Activated T-helper 2 cell treated with anti-CD3 and anti-CD28 coated beads, Interferon-gamma antibody, Interleukin-2, Interleukin-4, amounts not matched to agents 10 μg/mL and 5 μg/mL and 100 μg/mL, durations not matched to agents 14 hours and 24 hours and 36 hours (primary cell): Measurements from ENCODE around the gene CDKN2A. TPM values are rescaled to one million over a fixed set of nuclear protein-coding genes. Genes with fewer than 3 reads are reported as not detected.
A peak's percentile ranks its signal among the peaks of the same experiment; 100 is the strongest.

Experiments
- DNase-seq: peaks from one replicate; pipeline ENCODE4 v3.0.0; 2021; ENCODE audit warnings: low spot score
- H3K27ac Mint-ChIP-seq: one replicate; pipeline ENCODE4 v1.8.0; 2021; ENCODE audit warnings: mixed read lengths
- H3K27me3 Mint-ChIP-seq: one replicate; pipeline ENCODE4 v1.8.0; 2021; ENCODE audit warnings: low read depth, mixed read lengths
- H3K36me3 Mint-ChIP-seq: one replicate; pipeline ENCODE4 v1.8.0; 2021; ENCODE audit warnings: low read depth, mixed read lengths
- H3K4me1 Mint-ChIP-seq: one replicate; pipeline ENCODE4 v1.8.0; 2021; ENCODE audit warnings: low read depth, mixed read lengths
- H3K4me3 Mint-ChIP-seq: one replicate; pipeline ENCODE4 v1.8.0; 2021; ENCODE audit warnings: low read depth, mild to moderate bottlenecking, moderate library complexity, mixed read lengths
- H3K9me3 Mint-ChIP-seq: one replicate; pipeline ENCODE4 v1.8.0; 2021; ENCODE audit warnings: mixed read lengths
- intact Hi-C: fragments of 100-400 bp; cut with micrococcal nuclease; formaldehyde crosslinking; loops from one replicate; pipeline ENCODE4 v1.15.1; 2023
- total RNA-seq: library from RNA; stranded (reverse); gene quantifications from 2 replicates; pipeline ENCODE4 v1.2.3, GENCODE V29; 2022

CDKN2A gene
- 5.8 and 7.4 TPM in 2 replicates for total RNA-seq

DNA sequence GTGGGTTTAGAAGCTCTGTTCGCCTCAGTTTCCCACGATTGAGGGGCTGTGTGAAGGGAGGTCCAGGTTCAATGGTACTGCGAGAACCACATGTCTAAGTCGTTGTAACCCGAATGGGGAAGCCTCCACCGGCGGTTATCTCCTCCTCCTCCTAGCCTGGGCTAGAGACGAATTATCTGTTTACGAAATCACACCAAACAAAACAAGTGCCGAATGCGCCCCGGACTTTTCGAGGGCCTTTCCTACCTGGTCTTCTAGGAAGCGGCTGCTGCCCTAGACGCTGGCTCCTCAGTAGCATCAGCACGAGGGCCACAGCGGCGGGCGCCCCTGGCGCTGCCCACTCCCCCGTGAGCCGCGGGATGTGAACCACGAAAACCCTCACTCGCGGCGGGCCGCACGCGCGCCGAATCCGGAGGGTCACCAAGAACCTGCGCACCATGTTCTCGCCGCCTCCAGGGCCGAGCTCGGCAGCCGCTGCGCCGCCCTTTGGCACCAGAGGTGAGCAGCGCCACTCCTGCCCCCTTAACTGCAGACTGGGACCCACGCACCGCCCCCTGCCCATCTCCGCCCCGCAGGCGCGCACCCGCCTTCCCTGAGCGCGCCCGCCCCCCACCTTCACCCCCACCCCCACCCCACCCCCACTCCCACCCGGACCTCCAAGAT lies at the start of gene CDKN2A:
TSS of gene CDKN2A (minus strand) at position 500 of the 663 bp plus-strand sequence.
- Mint-ChIP-seq H3K36me3 (peaks cover 17% of the 10 kb centered on the region), H3K4me1 (peaks cover 31% of the 10 kb centered on the region), H3K27me3 (peaks cover 41% of the 10 kb centered on the region), H3K27ac (peak within 1 kb of the TSS; percentile 97), H3K4me3 (peak within 1 kb of the TSS; percentile 91), H3K9me3 (no peaks in the 10 kb centered on the region)
- peak; percentile 52 for DNase-seq
- intact Hi-C loops, result loop anchor here (1.0 to 10.0 kb wide), 3 partner anchors 19 to 659 kb away; partner anchors contain the start of gene KLHL9

DNA sequence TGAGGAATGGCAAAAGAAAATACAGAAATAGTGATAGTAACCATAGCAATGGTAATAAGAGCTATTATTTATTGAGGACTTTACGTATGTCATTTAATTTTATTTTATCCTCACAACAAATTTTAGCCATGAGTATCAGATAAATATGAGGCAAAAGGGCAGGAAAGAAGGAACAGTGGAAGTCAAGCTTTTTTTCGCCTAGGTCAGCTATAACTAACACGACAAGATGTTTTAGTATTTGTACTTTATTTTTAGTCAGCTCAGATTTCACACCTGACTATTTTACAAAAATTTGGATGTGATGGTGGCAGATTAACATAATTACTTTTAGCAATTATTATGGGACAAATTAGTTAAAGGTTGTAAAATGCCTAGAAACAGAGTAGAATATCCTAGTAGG lies 49.7 kb upstream of the CDKN2A start:
- Mint-ChIP-seq H3K27ac (no peak overlapping the region), H3K36me3 (no peaks in the 10 kb centered on the region), H3K4me1 (peaks cover 35% of the 10 kb centered on the region), H3K27me3 (peaks cover 53% of the 10 kb centered on the region), H3K4me3 (no peak overlapping the region), H3K9me3 (no peaks in the 10 kb centered on the region)
- no peak for DNase-seq
- intact Hi-C loops, result no loop called here

GRCh38 chr9:22041775-22042174 lies 47.6 kb upstream of the CDKN2A start:
- Mint-ChIP-seq H3K4me1 (peaks cover 44% of the 10 kb centered on the region), H3K36me3 (peaks cover 2% of the 10 kb centered on the region), H3K27ac (no peak overlapping the region), H3K4me3 (no peak overlapping the region), H3K9me3 (no peaks in the 10 kb centered on the region), H3K27me3 (peaks cover 42% of the 10 kb centered on the region)
- DNase-seq, result no peak
- intact Hi-C loops, result loop anchor here (1.0 to 2.0 kb wide), 4 partner anchors 11 to 77 kb away; no protein-coding TSS in a partner anchor

- H3K4me3 Mint-ChIP-seq, result no peak overlapping the region
- peaks cover 40% of the 10 kb centered on the region for H3K4me1 Mint-ChIP-seq
- no peaks in the 10 kb centered on the region for H3K9me3 Mint-ChIP-seq
- intact Hi-C loops, result loop anchor here (1.0 to 2.0 kb wide), 4 partner anchors 11 to 77 kb away; no protein-coding TSS in a partner anchor
- H3K27ac Mint-ChIP-seq, result no peak overlapping the region
- peaks cover 38% of the 10 kb centered on the region for H3K27me3 Mint-ChIP-seq
- no peak for DNase-seq
- H3K36me3 Mint-ChIP-seq, result peaks cover 3% of the 10 kb centered on the region
These were observed 47.2 kb upstream of the CDKN2A start for GRCh38 chr9:22041344-22041743.

- Mint-ChIP-seq H3K4me1 (peaks cover 43% of the 10 kb centered on the region), H3K9me3 (no peaks in the 10 kb centered on the region), H3K4me3 (no peak overlapping the region), H3K27ac (peak overlapping the region; percentile 68), H3K27me3 (peaks cover 33% of the 10 kb centered on the region), H3K36me3 (peaks cover 3% of the 10 kb centered on the region)
- intact Hi-C loops, result loop anchor here (1.0 to 2.0 kb wide), 4 partner anchors 12 to 78 kb away; no protein-coding TSS in a partner anchor
- DNase-seq, result no peak
These were observed 46.6 kb upstream of the CDKN2A start for GRCh38 chr9:22040760-22041159.

GRCh38 chr9:22039258-22039657 lies 45.1 kb upstream of the CDKN2A start:
- Mint-ChIP-seq H3K9me3 (no peaks in the 10 kb centered on the region), H3K4me3 (no peak overlapping the region), H3K27me3 (peaks cover 26% of the 10 kb centered on the region), H3K36me3 (peaks cover 6% of the 10 kb centered on the region), H3K4me1 (peaks cover 44% of the 10 kb centered on the region), H3K27ac (no peak overlapping the region)
- intact Hi-C loops, result loop anchor here (2.0 to 5.0 kb wide), 2 partner anchors 30 to 42 kb away; partner anchors contain the start of gene CDKN2B
- no peak for DNase-seq

- Mint-ChIP-seq H3K9me3 (no peaks in the 10 kb centered on the region), H3K27ac (no peak overlapping the region), H3K36me3 (peaks cover 6% of the 10 kb centered on the region), H3K27me3 (peaks cover 26% of the 10 kb centered on the region), H3K4me1 (peaks cover 46% of the 10 kb centered on the region), H3K4me3 (no peak overlapping the region)
- intact Hi-C loops, result loop anchor here (1.0 to 5.0 kb wide), 4 partner anchors 29 to 225 kb away; partner anchors contain the start of gene CDKN2B
- DNase-seq, result no peak
These were observed 43.9 kb upstream of the CDKN2A start for GRCh38 chr9:22037954-22038690.

- intact Hi-C loops, result loop anchor here (2.0 to 5.0 kb wide), 2 partner anchors 40 to 62 kb away; no protein-coding TSS in a partner anchor
- no peak overlapping the region for H3K4me3 Mint-ChIP-seq
- H3K36me3 Mint-ChIP-seq, result peaks cover 6% of the 10 kb centered on the region
These were observed 42.9 kb upstream of the CDKN2A start for GRCh38 chr9:22036866-22037626.

DNA sequence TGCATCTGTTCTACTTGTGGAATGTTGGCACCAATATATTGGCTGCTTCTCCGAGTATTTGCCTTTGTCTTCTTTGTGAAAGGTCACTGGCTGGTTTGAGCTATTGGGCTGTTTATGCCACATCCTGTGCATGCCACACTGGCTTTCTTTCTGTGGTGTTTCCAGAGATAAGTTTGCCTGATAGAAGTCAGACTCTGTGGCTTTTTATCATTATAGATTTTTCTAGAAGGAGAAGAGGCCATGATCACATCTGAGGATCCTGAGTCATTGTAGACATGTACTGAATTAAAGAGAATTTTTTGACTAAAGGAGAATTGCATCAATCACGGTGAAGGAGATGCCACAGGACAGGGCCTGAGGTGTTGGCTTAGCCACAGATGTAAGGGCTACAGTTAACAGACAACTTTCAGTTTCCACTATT lies 41.4 kb upstream of the CDKN2A start:
- DNase-seq, result no peak
- H3K9me3 Mint-ChIP-seq, result no peaks in the 10 kb centered on the region
- H3K4me1 Mint-ChIP-seq, result peaks cover 38% of the 10 kb centered on the region
- intact Hi-C loops, result loop anchor here (1.0 to 5.0 kb wide), 4 partner anchors 17 to 61 kb away; no protein-coding TSS in a partner anchor
- H3K4me3 Mint-ChIP-seq, result no peak overlapping the region
- peak overlapping the region; percentile 71 for H3K27ac Mint-ChIP-seq
- peaks cover 6% of the 10 kb centered on the region for H3K36me3 Mint-ChIP-seq
- peaks cover 17% of the 10 kb centered on the region for H3K27me3 Mint-ChIP-seq

More at GRCh38 chr9:22036866-22037626, 42.9 kb upstream of the CDKN2A start:
- Mint-ChIP-seq H3K4me1 (peaks cover 48% of the 10 kb centered on the region), H3K27ac (no peak overlapping the region), H3K9me3 (no peaks in the 10 kb centered on the region), H3K27me3 (peaks cover 22% of the 10 kb centered on the region)
- no peak for DNase-seq

- H3K4me3 Mint-ChIP-seq, result no peak overlapping the region
- DNase-seq, result no peak
- H3K27ac Mint-ChIP-seq, result no peak overlapping the region
- peaks cover 49% of the 10 kb centered on the region for H3K4me1 Mint-ChIP-seq
- H3K36me3 Mint-ChIP-seq, result peaks cover 6% of the 10 kb centered on the region
- H3K9me3 Mint-ChIP-seq, result no peaks in the 10 kb centered on the region
- peaks cover 6% of the 10 kb centered on the region for H3K27me3 Mint-ChIP-seq
- intact Hi-C loops, result loop anchor here (5.0 kb wide), 1 partner anchor 209 kb away; no protein-coding TSS in a partner anchor
These were observed 38.9 kb upstream of the CDKN2A start for GRCh38 chr9:22033012-22033630.

GRCh38 chr9:22031655-22032411 lies 37.6 kb upstream of the CDKN2A start:
- Mint-ChIP-seq H3K4me1 (peaks cover 44% of the 10 kb centered on the region), H3K27me3 (peaks cover 8% of the 10 kb centered on the region), H3K9me3 (no peaks in the 10 kb centered on the region), H3K4me3 (no peak overlapping the region), H3K27ac (no peak overlapping the region), H3K36me3 (peaks cover 4% of the 10 kb centered on the region)
- intact Hi-C loops, result loop anchor here (5.0 kb wide), 1 partner anchor 210 kb away; no protein-coding TSS in a partner anchor
- DNase-seq, result no peak
